Right lobe of liver (tissue), 4 donors: ENCODE data around the gene SIRT1.

Experiments
- CTCF ChIP-seq, 4 donors: fragments of 200-600 bp in 3 of 4; fragments of 450-650 bp in 1 of 4; IDR thresholded peaks; one replicate each; pipeline versions ENCODE4 v1.5.1 to v1.8.0; 2016 to 2022; ENCODE audit warnings: antibody characterized with exemption in 4 of 4, mild to moderate bottlenecking in 2 of 4
- POLR2A ChIP-seq: fragments of 450-650 bp; IDR thresholded peaks from one replicate; pipeline ENCODE4 v1.6.1; 2017; ENCODE audit warnings: antibody characterized with exemption, mild to moderate bottlenecking
- donor health status: DM: no; HTN: no; CAD: no.
- donor health status: DM: no; HTN: no; CAD: no.
- donor health status: DM: no; HTN: yes; CAD: no.

GRCh38 chr10:67933199-67933598 lies 48.7 kb downstream of the SIRT1 start:
- TF ChIP-seq CTCF (IDR thresholded peaks at IDR 0.05), result no peak
- no peak for TF ChIP-seq POLR2A
